Stimulated activated CD4-positive, alpha-beta T cell treated with anti-CD3 and anti-CD28 coated beads, Interleukin-1b, Interleukin-23, amount 100 ng/mL, for 48 hours (primary cell): ENCODE measurements around the gene SLC20A1.
"Not testable (repeated sequence)": the region's sequence is repeated elsewhere in the genome, so short reads cannot be mapped to it uniquely, and the experiment has no call there.

Source experiments
- DNase-seq: peaks from one replicate; pipeline ENCODE4 v3.0.0-alpha.2; 2020

SLC20A1 gene

DNA sequence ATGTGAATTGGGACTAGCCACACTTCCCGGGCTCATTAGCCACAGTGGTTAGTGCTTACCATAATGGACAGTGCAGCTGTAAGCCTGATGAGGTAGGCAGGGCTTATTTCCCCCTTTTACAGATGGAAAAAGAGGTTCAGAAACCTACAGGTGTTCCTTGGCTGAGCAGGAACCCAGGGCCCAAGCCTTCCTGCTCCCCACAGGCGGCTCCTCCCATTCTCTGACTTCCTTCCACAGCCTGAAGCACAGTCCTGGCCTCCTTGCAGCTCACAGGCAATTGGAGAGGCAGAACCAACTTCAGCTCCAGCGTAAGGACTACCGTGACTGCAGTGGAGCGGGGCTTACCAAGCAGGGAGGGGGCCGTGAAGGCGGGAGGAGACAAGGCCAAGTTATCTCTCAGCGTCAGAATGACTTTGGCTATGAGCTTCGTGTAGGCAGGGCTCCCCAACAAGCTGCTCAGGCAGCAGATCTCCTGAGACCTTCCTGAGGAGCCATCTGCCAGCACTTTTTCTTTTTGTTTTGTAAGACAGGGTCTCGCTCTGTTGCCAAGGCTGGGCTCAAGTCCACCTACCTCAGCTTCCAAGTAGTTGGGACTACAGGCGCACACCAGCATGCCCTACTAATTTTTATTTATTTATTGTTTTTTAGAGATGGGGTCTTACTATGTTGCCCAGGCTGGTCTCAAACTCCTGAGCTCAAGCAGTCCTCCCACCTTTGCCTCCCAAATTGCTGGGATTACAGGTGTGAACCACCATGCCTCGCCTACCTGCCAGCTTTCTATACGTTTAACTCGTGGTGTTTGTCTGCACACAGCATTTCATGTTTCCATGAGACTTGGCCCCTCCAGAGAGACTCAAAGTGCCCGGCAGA is 40.8 kb downstream of the SLC20A1 start:
- no peak for DNase-seq

DNA sequence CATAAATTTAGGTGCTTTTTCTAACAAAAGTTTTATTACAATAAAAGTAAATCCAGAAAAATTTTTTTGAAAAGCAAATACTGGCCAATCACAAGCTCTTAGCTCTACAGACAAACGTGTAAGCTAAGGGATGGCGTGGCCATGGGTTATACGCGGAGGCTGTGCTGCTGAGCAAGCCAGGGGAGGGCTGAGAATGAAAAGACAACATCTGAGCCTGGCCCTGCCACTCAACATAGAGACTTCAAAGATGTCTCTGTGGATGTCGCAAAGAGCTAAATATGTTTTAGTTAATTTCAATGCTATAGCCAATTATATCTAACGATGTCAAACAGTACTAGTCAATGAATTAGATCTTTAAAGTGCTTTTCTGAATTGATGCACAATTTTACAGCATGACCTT is 41.8 kb downstream of the SLC20A1 start:
- no peak for DNase-seq

DNA sequence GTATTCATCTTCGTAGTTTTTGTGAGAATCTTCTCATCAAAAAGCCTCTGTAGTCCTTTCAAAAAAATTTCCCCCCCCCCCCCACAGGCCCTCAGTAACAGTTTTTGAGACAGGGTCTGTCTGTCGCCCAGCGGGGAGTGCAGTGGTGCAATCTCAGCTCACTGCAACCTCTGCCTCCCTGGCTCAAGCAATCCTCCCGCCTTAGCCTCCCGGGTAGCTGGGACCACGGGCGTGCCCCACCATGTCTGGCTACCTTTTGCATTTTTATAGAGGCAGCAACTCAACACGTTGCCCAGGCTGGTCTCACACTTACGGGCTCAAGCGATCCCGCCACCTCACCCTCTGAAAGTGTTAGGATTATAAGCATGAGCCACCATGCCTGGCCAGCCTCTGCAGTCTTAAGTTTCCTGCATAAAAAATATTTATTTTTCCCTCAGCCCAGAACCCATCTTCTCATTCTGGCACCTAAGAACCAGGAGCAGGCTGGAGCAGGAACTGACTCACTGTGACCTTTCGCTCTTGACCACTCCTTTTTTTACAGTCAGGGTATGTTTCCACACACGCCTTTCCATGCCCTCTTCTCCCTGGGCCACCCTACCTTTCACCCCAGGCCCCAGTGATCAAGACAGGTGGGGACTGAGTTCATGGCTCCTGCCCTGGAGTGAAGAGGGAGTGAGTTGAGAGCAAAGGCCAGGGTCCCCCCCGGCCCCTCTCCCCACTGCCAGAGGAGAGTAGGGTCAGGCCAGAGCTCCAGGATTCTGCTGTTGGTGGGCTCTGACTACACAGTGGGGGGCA is 42.5 kb downstream of the SLC20A1 start:
- DNase-seq: no peak

DNA sequence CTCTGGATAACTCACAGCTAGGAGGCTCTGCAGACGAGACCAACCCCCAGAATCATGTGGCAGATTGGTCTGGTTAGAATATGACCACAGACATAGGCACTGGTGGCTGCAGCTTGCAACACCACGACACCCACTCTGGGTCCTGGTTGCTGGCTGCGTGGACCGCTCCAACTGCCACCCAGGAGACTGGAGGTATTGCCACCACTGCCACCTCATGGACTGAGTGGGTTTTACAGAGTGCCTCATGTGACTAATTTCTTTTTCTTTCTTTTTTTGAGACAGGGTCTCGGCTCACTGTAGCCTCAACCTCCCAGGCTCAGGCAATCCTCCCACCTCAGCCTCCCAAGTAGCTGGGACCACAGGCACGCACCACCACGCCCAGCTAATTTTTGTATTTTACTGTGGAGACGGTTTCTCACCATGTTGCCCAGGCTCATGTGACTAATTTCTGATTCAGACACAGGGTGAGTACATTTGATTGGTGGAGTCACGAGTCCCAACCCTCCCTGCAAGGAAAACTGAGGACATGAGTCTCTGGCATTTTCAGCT is 45.2 kb downstream of the SLC20A1 start:
- peak; percentile 65 for DNase-seq

DNA sequence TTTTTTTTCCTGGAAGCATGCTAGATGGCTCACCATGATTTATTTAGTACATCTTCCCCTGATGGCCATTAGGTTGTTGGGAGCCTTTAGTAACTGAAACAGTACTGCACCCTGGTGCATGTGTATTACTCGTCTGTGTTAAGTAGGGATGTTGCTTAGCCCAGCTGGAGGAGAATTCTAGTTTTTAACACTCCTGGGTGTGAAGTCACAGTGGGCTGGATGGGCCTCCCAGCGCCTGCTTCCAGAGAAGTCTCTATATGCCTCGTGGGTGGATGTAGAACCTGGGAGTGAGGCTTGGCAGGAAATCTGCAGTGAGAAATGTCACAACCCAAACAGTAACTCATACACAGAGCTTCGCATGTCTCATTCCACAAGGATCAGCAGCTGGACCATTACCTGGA is 46.1 kb downstream of the SLC20A1 start:
- peak; percentile 31 for DNase-seq

DNA sequence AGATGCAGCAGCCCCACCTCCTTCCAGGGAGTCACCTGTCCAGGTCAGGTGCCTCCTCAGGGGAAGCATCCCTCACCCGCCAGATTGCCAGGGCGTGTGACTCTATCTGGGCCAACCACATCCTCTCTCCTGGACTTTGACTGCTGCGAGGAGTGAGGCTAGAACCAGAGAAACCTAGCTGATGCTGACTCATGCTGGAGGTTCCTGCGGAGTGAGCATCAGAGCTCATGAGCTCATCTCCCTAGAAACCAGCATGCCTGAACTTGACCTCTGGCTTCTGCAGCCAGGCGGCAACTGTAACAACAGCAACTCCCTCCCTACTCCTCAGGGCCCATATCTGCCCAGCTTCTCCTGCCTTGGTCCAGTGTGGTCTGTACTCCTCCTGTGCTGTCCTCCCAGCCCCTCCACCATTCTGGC is 46.8 kb downstream of the SLC20A1 start:
- peak; percentile 72 for DNase-seq

DNA sequence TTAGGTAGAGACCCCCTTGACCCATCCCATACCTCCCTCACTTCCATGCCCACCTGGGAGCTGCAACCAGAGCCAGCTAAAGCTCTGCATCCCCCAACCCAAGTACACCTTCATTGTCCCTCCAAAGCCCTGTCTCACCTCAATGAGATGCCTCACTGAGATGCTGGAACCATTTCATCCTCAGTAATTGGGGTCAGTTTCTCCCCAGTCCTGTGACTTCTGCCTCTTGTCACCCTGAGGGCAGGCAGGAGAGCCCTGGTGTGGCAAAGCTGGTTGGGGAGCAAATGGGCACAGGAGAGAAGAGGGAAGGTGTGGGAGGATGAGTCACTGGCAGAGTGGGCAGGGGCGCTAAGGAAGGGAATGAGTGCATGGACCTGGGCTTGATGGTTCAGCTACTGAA is 47.2 kb downstream of the SLC20A1 start:
- peak; percentile 63 for DNase-seq

DNA sequence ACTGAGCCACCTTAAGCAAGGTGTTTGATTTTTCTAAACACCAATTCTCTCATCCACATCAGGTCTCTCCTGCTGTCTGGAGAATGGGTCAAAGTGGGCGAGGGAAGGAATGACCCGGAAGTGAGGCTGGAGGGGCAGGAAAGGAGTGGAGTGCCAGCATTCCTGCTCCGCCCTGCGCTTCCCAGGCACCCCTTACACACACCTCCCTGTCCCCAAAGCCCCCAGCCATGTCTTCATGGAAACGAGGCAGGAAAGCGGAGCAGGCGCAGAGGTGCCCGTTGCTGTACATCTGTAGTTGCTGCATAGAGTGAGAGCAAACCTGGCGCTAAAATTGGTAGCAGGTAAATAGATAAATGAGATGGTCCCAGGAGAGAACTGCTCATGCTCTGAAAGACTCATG is 47.9 kb downstream of the SLC20A1 start:
- DNase-seq: no peak

DNA sequence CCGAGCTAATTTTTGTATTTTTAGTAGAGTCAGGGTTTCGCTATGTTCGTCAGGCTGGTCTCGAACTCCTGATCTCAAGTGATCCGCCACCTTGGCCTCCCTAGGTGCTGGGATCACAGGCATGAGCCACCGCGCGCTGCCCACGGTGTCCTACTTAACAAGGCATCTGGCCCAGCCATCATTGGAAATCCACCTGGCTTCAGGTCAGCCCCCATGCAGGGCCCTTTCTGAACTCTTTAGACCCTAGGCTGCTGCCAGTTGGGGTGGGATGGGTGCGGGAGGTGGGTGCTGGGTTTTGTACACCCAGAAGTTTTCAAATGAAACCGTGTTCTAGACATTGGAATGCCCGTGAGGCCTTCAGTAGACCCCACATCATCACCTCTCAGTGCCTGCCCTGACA is 48.4 kb downstream of the SLC20A1 start:
- no peak for DNase-seq

DNA sequence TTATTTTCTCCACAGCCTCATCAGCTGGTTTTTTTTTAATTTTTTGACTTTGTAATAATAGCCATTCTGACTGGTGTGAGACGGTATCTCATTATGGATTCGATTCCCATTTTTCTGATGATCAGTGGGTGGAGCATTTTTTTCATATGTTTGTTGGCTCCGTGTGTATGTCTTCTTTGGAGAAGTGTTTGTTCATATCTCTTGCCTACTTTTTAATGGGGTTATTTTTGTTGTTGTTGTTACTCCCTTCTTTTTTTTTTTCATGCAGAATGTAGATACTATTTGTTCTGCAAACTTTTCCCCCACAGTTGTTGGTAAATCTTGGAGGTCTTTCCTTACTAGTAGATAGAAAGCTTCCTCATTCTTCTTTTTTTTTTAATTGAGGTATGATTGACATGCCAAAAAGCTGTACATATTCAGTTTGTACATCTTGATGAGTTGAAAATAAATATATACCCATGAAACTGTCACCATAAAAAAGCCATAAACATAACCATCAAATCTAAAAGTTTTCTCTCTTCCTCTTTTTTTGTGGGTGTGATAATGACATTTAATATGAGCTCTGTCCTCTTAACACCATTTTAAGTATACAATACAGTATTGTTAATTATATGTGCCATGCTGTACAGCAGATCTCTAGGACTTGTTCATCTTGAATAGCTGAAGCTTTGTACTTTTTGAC is 53.2 kb downstream of the SLC20A1 start:
- DNase-seq: no peak

DNA sequence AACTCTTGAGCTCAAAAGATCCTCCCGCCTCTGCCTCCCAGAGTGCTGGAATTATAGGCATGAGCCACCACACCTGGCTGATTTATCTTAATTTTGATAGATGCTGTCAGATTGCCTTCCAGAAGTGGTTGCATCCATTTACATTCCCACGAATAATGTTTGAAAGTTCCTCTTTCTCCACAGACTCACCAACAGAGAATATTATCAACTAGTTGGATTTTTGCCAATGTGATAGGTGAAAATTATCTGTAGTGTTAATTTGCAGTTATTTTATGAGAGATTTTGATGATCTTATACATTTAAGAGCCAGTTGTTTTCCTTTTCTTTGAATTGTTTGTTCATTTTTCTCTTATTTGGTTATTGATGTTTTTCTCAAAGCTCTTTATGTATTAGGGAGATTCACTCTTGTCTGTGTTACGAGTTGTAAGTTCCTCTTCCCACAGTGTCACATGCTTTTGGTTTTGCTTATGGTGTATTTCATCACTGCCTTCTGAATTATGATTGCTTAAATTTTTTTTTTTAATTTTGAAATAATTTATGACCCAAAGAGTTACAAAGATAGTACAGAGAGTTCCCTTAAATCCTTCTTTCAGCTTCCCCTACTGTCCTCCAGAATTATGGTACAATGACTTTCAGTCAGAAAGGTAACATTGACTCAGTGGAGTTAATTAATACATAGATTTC is 54.4 kb downstream of the SLC20A1 start:
- DNase-seq: no peak

DNA sequence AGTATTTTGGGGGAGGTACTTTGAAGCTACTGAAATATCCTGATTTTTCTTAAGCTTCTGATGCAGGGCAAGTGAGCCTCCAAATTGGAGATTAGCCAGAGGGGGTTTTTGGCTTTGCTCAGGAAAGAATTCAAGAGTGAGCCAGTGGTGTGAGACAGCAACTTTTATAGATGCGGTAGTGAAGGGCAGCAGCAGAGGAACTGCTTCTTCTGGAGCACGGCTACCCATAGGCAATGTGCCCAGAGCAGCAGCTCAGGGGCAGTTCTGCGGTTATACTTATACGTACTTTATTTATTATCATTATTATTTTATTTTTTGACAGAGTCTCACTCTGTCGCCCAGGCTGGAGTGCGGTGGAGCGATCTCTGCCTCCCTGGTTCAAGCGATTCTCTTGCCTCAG is 55.3 kb downstream of the SLC20A1 start:
- DNase-seq: no peak

DNA sequence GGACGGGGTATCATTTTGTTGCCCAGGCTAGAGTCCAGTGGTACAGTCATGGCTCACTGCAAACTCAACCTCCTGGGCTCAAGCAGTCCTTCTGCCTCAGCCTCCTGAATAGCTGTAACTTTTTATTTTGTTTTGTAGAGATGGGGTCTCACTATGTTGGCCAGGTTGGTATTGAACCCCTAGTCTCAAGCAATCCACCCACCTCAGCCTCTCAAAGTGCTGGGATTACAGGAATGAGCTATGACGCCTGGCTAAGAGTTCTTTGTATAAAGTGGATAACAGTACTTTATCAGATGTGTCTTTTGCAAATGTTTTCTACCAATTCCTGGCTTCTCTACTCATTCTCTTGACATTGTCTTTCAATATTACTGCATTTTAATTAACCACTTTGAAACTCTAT is 57.9 kb downstream of the SLC20A1 start:
- no peak for DNase-seq

DNA sequence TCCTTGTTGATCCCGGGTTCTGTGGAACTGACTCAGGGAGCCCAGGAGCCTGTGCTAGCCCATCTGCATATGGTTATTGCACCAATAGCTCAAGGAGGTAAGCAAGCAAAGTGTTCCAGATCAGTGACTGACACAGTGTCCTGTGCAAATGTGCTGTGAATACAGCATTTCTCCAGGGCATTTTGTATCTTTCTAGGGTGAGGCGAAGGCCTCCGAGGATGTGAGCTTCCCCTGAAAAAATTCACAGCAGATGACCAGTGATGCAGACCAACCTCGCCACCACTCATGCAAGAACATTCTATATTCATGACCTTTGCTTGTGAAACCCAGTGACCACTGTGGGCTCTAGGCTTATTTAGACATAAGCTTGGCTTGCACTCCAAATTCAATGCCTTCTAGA is 59.8 kb downstream of the SLC20A1 start:
- DNase-seq: no peak

DNA sequence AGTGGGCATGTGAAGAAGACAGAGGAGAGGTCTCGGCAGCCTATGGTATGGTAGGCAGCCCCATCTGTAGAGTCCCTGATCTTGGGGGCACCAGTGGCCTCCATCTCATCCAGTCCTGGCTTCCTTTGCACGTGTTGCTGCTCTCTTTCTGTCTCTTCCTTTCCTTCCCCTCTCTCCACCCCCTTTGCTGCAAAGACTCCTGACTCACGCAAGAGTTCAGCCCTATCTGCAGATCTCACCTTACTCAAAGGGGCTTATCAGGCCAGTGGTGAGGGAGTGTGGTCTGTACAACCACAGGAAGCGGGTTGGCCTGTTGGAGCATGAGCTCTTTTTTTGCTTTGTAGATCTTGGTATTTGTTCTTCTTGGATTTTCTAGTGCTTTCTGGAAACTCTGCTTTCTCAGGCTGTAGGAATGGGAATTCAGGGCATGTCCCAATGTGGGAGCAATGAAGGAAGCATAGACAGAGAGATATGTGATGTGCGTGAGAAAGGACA is 60.5 kb downstream of the SLC20A1 start:
- peak; percentile 63 for DNase-seq

DNA sequence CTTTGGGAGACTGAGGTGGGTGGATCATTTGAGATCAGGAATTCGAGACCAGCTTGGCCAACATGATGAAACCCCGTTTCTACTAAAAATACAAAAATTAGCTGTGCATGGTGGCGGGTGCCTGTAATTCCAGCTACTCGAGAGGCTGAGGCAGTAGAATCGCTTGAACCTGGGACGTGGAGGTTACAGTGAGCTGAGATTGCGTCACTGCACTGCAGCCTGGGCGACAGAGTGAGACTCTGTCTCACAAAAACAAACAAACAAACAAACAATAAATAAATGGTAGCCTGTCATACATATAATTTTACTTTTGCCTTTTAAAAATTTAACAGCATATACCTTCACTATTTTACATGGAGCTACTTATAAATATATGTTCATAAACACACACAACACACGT is 61.2 kb downstream of the SLC20A1 start:
- DNase-seq: not testable (repeated sequence)

DNA sequence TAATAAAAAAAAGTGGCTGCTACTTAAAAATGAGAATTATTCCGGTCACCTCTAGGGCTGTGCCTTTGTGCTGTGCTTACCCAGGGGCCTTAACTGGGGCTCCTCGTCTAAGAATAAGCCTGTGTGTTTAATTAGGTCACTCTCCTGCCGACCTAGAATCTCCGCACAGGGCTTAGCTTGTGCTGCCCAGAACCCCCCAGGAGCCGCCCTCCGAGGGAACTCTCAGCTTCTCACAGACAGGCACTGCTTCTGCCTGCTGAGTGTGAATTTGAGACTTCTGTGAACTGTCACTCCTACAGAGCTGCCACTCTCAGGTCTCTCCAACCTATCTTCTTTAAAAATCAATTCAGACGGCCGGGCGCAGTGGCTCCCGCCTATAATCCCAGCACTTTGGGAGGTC is 63.2 kb downstream of the SLC20A1 start:
- DNase-seq: no peak

DNA sequence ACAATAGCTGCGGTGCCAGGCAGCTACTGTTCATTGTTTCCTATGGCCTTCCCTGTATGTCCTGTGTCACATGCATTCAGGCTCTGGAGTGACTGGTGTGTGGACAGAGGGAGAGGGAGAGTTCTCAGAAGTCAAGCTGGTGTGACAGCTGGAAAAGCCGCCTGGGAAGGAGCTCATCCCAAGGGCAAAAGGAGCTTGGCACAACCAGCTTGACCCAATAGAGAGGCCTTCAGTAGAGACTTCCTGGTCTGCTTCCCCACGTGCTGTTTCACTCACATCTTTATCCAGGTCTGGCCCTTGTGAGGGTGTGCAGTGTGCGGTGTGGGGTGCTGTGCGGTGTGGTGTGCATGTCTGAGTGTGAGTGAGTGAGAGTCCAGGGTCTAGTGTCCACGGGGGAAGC is 64.0 kb downstream of the SLC20A1 start:
- DNase-seq: no peak

DNA sequence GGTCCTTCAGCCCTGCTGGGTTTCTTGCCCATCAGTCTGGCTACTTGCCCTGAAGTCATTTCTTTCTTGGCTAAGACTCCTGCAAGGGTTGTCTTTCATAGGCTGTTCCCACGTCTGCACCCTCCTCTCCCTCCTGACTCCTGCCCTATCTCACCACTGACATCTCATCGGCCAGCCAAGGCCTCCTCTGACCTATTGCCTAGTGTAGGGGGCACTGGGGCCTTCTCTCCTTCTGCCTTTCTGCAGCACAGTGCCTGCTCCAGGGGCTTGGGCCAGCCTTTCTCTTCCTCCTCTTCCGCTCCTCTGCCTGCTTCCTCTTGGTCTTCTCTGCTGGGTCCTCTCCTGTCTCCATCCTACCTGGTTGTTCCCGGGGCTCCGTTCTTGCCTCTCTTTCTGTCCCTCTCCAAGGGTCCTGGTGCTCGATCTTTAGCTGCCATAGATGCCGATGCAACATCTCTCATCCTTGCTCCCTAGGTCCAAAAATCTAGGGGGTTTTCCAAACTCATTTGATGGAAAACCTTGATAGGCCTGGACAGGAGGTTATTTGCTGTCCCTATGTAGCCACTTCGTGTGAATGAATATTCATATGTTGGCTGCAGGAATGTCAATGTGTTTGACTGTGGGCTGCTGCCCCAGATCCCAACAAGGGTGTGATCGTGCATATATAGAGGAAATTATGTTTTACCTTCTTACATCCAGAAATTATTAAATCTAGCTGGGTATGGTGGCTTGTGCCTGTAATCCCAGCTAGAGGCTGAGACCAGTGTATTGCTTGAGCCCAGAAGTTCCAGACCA is 65.4 kb downstream of the SLC20A1 start:
- DNase-seq: no peak

DNA sequence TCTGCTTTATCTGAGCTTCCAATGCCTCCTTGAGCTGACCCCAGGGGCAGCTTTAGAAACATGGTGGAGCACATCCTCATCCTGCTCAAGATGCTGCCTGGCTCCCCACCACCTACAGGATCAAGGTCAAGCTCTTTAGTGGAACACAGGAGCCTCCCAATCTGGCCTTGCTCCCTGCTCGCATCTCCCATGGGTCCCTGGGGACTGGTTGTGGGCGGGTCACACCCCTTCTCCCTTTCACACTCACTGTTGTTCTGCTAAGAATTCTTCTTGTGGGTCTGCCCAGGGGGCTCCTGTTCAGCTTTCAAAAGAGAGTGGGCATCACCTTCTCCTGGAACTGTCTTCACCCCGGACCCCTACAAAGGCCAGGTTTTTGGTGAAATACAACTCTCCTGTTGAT is 66.7 kb downstream of the SLC20A1 start:
- no peak for DNase-seq

DNA sequence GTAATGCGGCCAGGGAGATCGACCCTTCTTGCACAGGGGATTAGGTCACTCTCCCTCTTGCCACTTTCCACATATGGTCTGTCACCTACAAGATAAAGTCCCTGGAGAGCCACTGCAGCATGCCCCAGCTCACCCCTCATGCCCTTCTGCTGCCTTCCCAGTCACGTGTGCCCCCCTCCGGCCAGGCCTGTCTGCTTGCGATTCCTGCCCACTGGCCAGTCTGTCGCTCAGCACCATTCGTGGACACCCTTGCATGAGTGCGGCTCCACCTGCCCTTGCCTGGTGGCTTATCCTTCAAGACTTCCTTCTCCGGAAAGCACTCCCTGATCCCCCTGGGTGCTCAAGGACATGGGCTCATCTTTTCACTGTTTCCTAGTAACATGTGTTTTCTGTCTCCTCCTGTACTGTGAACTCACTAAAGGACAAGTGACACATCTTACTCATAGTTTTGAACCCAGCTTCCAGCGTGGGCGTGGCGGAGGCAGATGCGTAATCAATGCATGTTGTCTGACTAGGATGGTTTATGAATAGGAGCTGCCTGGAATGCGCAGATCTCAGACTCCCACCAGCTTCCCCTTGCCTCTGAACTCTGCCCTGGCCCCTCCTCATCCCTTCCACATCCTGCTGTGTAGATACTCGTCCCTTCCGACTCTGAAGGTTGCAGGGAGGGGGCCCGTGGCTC is 67.3 kb downstream of the SLC20A1 start:
- DNase-seq: peak; percentile 78
